ENCODE data around the gene AP5B1.

GRCh38 chr11:65730461-65730860 is 50.3 kb downstream of the AP5B1 start:
- TF ChIP-seq, protein P1, sequence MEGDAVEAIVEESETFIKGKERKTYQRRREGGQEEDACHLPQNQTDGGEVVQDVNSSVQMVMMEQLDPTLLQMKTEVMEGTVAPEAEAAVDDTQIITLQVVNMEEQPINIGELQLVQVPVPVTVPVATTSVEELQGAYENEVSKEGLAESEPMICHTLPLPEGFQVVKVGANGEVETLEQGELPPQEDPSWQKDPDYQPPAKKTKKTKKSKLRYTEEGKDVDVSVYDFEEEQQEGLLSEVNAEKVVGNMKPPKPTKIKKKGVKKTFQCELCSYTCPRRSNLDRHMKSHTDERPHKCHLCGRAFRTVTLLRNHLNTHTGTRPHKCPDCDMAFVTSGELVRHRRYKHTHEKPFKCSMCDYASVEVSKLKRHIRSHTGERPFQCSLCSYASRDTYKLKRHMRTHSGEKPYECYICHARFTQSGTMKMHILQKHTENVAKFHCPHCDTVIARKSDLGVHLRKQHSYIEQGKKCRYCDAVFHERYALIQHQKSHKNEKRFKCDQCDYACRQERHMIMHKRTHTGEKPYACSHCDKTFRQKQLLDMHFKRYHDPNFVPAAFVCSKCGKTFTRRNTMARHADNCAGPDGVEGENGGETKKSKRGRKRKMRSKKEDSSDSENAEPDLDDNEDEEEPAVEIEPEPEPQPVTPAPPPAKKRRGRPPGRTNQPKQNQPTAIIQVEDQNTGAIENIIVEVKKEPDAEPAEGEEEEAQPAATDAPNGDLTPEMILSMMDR (IDR thresholded peaks at IDR 0.05): no peak
- TF ChIP-seq POLR2A (IDR thresholded peaks at IDR 0.05): no peak

Measured in thyroid gland (tissue), 4 donors.